ENCODE data around the gene SPACA6. TPM values are rescaled to one million over a fixed set of nuclear protein-coding genes. Genes with fewer than 3 reads are reported as not detected.

Gene SPACA6
- polyA plus RNA-seq, 1 donor (not counting 4 experiments of a cell fraction or from before 2014, with no cell fraction given) = 4.3 TPM

DNA sequence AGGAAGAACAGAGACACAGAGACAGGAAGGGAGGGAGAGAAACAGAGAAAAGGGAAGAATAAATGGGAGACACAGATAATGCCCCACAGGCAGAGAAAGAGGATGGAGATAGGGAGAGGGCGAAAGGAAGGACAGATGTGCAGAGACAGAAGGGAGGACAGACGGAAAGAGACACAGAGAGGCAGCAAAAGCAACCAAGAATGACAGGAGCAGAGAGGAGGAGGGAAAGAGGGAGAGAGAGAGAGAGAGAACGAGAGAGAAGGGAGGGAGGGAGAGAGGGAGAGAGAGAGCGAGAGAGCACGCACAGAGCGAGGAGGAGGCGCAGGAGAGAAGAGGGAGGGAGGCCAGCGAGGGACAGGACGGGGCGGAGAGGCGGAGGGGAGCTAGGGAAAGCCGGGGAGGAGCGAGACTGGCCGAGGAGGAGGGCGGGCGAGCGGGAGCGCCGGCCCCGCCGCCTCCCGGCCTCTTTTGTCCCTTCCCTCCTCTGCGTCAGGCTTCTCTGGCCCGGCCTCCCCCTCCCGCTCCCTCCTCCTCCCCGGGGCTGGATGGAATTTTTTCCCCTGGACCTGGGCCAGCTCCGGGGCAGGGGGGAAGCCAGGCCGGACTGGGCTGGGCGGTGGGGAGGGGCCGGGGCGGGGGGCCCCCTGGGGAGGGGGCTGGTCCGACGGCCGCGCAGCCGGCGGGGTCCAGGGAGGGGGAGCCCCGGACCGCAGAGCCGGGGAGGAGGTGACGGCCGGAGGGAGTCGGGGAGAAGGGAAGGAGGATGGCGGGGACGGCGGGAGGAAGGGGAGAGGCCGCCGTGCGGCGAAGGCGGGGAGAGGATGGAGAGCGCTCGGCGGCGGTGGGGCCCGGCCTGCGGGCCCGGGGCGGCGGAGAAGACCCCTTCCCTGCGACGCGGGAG is 4.2 kb upstream of the SPACA6 start:
- Histone ChIP-seq H2AFZ (ENCODE audit: control insufficient read depth, low read length) (peak overlapping the region; percentile 86), H3K9me1 (ENCODE audit: control insufficient read depth, extremely low read depth, insufficient read depth, low read length) (no peaks in the 10 kb centered on the region), H3K9me3 (ENCODE audit: control insufficient read depth, low read depth, low read length) (no peaks in the 10 kb centered on the region), H3K79me2 (ENCODE audit: control insufficient read depth, insufficient read depth, low read length) (peaks cover 40% of the 10 kb centered on the region), H3K4me1 (ENCODE audit: control insufficient read depth, extremely low read depth, insufficient read depth, low read length) (peaks cover 15% of the 10 kb centered on the region), H4K20me1 (ENCODE audit: control insufficient read depth, extremely low read depth, insufficient read depth, low read length) (peaks cover 5% of the 10 kb centered on the region), H3K36me3 (ENCODE audit: control insufficient read depth in 2 of 2, extremely low read depth in 1 of 2, insufficient read depth in 2 of 2, low read length in 2 of 2) (peaks cover 4 to 7% of the 10 kb centered on the region in 2 experiments), H3K4me3 (ENCODE audit: control insufficient read depth in 2 of 3, extremely low read depth in 1 of 3, insufficient read depth in 2 of 3, low read depth in 1 of 3, low read length in 3 of 3) (peak overlapping the region; percentile 75 to 82 (median 76)), H3K4me2 (ENCODE audit: control insufficient read depth, extremely low read depth, insufficient read depth, low read depth, low read length) (peak overlapping the region; percentile 92), H3K27ac (ENCODE audit: control insufficient read depth, insufficient read depth, low read length) (peak overlapping the region; percentile 73), H3K9ac (ENCODE audit: control insufficient read depth, extremely low read depth, insufficient read depth, low read length) (peak overlapping the region; percentile 84), H3K27me3 (ENCODE audit: control insufficient read depth, extremely low read depth, insufficient read depth, low read length) (no peaks in the 10 kb centered on the region)
- peak; percentile 58 for FAIRE-seq
- dilution Hi-C loops (cut with MboI; ENCODE audit: extremely low pct_ligation_motif_present, low sequenced_read_pairs) = no loop called here
- no peak for TF ChIP-seq EZH2 (IDR thresholded peaks at IDR 0.05; ENCODE audit: low read length)
- TF ChIP-seq, protein P1, sequence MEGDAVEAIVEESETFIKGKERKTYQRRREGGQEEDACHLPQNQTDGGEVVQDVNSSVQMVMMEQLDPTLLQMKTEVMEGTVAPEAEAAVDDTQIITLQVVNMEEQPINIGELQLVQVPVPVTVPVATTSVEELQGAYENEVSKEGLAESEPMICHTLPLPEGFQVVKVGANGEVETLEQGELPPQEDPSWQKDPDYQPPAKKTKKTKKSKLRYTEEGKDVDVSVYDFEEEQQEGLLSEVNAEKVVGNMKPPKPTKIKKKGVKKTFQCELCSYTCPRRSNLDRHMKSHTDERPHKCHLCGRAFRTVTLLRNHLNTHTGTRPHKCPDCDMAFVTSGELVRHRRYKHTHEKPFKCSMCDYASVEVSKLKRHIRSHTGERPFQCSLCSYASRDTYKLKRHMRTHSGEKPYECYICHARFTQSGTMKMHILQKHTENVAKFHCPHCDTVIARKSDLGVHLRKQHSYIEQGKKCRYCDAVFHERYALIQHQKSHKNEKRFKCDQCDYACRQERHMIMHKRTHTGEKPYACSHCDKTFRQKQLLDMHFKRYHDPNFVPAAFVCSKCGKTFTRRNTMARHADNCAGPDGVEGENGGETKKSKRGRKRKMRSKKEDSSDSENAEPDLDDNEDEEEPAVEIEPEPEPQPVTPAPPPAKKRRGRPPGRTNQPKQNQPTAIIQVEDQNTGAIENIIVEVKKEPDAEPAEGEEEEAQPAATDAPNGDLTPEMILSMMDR (optimal IDR thresholded peaks at IDR 0.05 in 1 of 3, IDR thresholded peaks at IDR 0.05 in 1 of 3, conservative IDR thresholded peaks at IDR 0.05 in 1 of 3; ENCODE audit: extremely low read depth in 1 of 3, insufficient read depth in 2 of 3, low read length in 3 of 3) = peak in 2 of 3 experiments; percentile 10
- no peak for DNase-seq (ENCODE audit: low read depth, low spot score)

DNA sequence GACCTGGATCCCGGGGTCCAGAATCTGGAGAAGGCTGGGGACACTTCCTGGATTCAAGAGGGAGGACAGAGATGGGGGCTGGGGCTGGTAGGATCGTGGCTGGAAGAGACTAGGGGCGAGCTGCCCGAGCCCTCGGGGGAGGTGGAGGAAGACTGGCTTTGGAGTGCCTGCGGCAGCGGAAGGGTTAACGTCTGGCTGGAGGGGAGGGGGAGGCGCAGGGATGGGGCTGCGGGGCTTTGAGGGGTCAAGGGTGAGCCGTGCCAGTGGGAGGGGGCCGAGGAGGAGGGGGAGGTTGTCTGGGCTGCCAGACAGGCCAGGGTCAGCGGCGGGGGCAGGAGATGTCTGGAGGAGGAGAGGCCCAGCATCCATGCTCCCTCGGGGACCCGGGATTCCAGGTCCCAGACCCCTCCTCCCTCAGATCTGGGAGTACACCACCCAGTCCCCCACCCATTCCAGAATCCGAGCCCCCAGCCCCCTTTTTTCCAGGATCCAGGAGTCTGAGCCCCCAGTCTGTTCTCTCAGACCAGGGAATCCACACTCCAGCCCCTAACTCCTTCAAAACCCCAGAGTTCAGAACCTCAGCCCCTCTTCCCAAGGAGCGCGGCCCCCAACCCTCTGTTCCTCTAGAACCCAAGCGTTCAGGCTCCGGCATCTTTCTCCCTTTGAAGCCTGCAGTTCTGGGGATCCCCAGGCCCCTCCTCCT is 3.2 kb upstream of the SPACA6 start:
- no peak for TF ChIP-seq EZH2 (IDR thresholded peaks at IDR 0.05; ENCODE audit: low read length)
- TF ChIP-seq, protein P1 (optimal IDR thresholded peaks at IDR 0.05 in 1 of 3, IDR thresholded peaks at IDR 0.05 in 1 of 3, conservative IDR thresholded peaks at IDR 0.05 in 1 of 3; ENCODE audit: extremely low read depth in 1 of 3, insufficient read depth in 2 of 3, low read length in 3 of 3) = no peak
- dilution Hi-C loops (cut with MboI; ENCODE audit: extremely low pct_ligation_motif_present, low sequenced_read_pairs) = no loop called here

More for the DNA sequence above, 3.2 kb upstream of the SPACA6 start:
- H3K9ac ChIP-seq (ENCODE audit: control insufficient read depth, extremely low read depth, insufficient read depth, low read length) = peak overlapping the region; percentile 84
- H3K4me3 ChIP-seq (ENCODE audit: control insufficient read depth in 2 of 3, extremely low read depth in 1 of 3, insufficient read depth in 2 of 3, low read depth in 1 of 3, low read length in 3 of 3) = peak overlapping the region; percentile 74 to 82 (median 75)
- no peaks in the 10 kb centered on the region for H3K9me3 ChIP-seq (ENCODE audit: control insufficient read depth, low read depth, low read length)
- H3K36me3 ChIP-seq (ENCODE audit: control insufficient read depth in 2 of 2, extremely low read depth in 1 of 2, insufficient read depth in 2 of 2, low read length in 2 of 2) = peaks cover 10 to 14% of the 10 kb centered on the region in 2 experiments
- H3K27ac ChIP-seq (ENCODE audit: control insufficient read depth, insufficient read depth, low read length) = peak overlapping the region; percentile 81
- no peaks in the 10 kb centered on the region for H3K9me1 ChIP-seq (ENCODE audit: control insufficient read depth, extremely low read depth, insufficient read depth, low read length)
- peaks cover 49% of the 10 kb centered on the region for H3K79me2 ChIP-seq (ENCODE audit: control insufficient read depth, insufficient read depth, low read length)
- FAIRE-seq (no peak), DNase-seq (ENCODE audit: low read depth, low spot score) (no peak)
- no peaks in the 10 kb centered on the region for H3K27me3 ChIP-seq (ENCODE audit: control insufficient read depth, extremely low read depth, insufficient read depth, low read length)
- H3K4me1 ChIP-seq (ENCODE audit: control insufficient read depth, extremely low read depth, insufficient read depth, low read length) = peaks cover 15% of the 10 kb centered on the region
- H2AFZ ChIP-seq (ENCODE audit: control insufficient read depth, low read length) = no peak overlapping the region
- H3K4me2 ChIP-seq (ENCODE audit: control insufficient read depth, extremely low read depth, insufficient read depth, low read depth, low read length) = peak overlapping the region; percentile 83
- peaks cover 5% of the 10 kb centered on the region for H4K20me1 ChIP-seq (ENCODE audit: control insufficient read depth, extremely low read depth, insufficient read depth, low read length)

All from keratinocyte (primary cell).